ENCODE results near the gene CRYGB. TPM values are rescaled to one million over a fixed set of nuclear protein-coding genes. Genes with fewer than 3 reads are reported as not detected.

CRYGB gene
- total and polyA plus RNA-seq, 2 of the 4 experiments (the other 2 are of a cell fraction): not detected

DNA sequence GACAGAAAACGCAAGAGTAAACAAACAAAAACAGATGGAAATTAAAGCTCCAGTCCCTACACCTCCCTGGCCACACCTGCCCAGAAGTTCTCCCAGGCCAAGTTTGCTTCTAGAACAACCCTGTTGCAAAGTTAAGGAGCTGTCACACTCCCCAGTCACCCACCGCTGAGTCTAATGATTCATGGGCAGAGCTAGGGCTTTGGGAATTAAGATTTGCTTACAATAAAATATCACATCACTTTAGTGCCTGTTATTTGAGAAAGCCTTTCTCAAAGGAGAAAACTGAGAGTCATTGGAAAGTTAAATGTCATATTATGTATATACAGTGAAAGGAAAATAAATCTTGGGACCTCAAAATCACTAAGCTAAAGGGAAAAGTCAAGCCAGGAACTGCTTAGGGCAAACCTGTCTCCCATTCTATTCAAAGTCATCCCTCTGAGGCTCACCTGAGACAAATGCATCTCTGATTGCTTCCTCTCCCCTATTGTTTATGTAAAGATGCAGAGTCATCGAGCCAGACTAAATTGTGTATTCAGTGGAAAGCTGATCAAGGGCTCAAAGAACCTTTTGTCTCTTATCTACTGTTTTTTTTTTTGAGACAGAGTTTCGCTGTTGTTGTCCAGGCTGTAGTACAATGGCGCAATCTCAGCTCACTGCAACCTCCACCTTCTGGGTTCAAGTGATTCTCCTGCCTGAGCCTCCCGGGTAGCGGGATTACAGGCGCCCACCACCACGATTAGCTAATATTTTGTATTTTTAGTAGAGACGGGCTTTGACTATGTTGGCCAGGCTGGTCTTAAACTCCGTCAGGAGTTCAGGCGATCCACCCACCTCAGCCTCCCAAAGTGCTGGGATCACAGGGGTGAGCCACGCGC lies 2.8 kb downstream of the CRYGB start:
- H3K14ac ChIP-seq (replicated peaks; ENCODE audit: low read depth, low read length): no peak overlapping the region
- 0 out of 2 replicates have a peak, but pooled peaks cover 3% of the 10 kb centered on the region for H3K27me3 ChIP-seq (ENCODE audit: control insufficient read depth, insufficient read depth, low read length)
- H3K4me1 ChIP-seq (ENCODE audit: control insufficient read depth, insufficient read depth, low read length): no peaks in the 10 kb centered on the region
- intact Hi-C loops (cut with micrococcal nuclease): no loop called here
- H3K79me1 ChIP-seq (ENCODE audit: low read depth in 1 of 2, low read length in 2 of 2): no peaks in the 10 kb centered on the region
- no peak overlapping the region for H3K18ac ChIP-seq (ENCODE audit: low read depth, low read length)
- no peak overlapping the region for H2BK120ac ChIP-seq (ENCODE audit: low read depth, low read length)
- H2AK9ac ChIP-seq (replicated peaks; ENCODE audit: low read depth, low read length, poor library complexity): no peak overlapping the region
- no peak overlapping the region for H3K4ac ChIP-seq (ENCODE audit: low read depth, low read length)
- WGBS, 2 experiments (ENCODE audit: extremely low coverage in 2 of 2, insufficient read length in 1 of 2): 40% methylated on average over 3 of the region's 14 CpGs; no CpG with 5 or more reads in 1 of the 2 experiments
- no peak overlapping the region for H4K91ac ChIP-seq (ENCODE audit: insufficient read depth, low read depth, low read length)
- H2BK5ac ChIP-seq (ENCODE audit: low read depth, low read length, poor library complexity, severe bottlenecking): no peak overlapping the region
- no peak overlapping the region for H3K4me3 ChIP-seq (ENCODE audit: insufficient read depth, low read depth, low read length)
- H3K9me3 ChIP-seq (ENCODE audit: control insufficient read depth, insufficient read depth, low read length): no peaks in the 10 kb centered on the region
- no peak overlapping the region for H4K8ac ChIP-seq (ENCODE audit: low read depth in 2 of 2, low read length in 2 of 2)
- H4K20me1 ChIP-seq (ENCODE audit: insufficient read depth, low read length): no peaks in the 10 kb centered on the region
- TF ChIP-seq, protein P1, sequence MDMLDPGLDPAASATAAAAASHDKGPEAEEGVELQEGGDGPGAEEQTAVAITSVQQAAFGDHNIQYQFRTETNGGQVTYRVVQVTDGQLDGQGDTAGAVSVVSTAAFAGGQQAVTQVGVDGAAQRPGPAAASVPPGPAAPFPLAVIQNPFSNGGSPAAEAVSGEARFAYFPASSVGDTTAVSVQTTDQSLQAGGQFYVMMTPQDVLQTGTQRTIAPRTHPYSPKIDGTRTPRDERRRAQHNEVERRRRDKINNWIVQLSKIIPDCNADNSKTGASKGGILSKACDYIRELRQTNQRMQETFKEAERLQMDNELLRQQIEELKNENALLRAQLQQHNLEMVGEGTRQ (IDR thresholded peaks at IDR 0.05; ENCODE audit: low read depth, low read length): no peak
- TF ChIP-seq, protein P2, sequence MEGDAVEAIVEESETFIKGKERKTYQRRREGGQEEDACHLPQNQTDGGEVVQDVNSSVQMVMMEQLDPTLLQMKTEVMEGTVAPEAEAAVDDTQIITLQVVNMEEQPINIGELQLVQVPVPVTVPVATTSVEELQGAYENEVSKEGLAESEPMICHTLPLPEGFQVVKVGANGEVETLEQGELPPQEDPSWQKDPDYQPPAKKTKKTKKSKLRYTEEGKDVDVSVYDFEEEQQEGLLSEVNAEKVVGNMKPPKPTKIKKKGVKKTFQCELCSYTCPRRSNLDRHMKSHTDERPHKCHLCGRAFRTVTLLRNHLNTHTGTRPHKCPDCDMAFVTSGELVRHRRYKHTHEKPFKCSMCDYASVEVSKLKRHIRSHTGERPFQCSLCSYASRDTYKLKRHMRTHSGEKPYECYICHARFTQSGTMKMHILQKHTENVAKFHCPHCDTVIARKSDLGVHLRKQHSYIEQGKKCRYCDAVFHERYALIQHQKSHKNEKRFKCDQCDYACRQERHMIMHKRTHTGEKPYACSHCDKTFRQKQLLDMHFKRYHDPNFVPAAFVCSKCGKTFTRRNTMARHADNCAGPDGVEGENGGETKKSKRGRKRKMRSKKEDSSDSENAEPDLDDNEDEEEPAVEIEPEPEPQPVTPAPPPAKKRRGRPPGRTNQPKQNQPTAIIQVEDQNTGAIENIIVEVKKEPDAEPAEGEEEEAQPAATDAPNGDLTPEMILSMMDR (conservative IDR thresholded peaks at IDR 0.05; ENCODE audit: low read depth, low read length): no peak
- no peak overlapping the region for H2AK5ac ChIP-seq (ENCODE audit: low read depth, low read length)
- no peak overlapping the region for H3K27ac ChIP-seq (ENCODE audit: insufficient read depth, low read length)
- H3K9me1 ChIP-seq (ENCODE audit: insufficient read depth, low read length): no peaks in the 10 kb centered on the region
- H2BK15ac ChIP-seq (ENCODE audit: low read depth, low read length): no peak overlapping the region
- BruUV-seq (replicated peaks): no TSS peak
- DNase-seq: no peak
- ChIA-PET POLR2A (ENCODE audit: unreplicated experiment) (no interaction called here), CTCF (interaction anchor here (0.6 to 1.1 kb wide), 3 partner anchors 14 to 397 kb away, joined by 3 to 7 read pairs (median 3); no protein-coding TSS in a partner anchor)
- no peak overlapping the region for H3K56ac ChIP-seq (ENCODE audit: extremely low read depth, insufficient read depth, low read length)
- no peak overlapping the region for H2BK20ac ChIP-seq (ENCODE audit: low read depth, low read length)
- no peak for ATAC-seq (ENCODE audit: low read depth)
- no peak overlapping the region for H3K23ac ChIP-seq (ENCODE audit: low read depth, low read length)
- H4K5ac ChIP-seq (ENCODE audit: low read depth, low read length): no peak overlapping the region
- H3K9ac ChIP-seq (ENCODE audit: low read depth, low read length): no peak overlapping the region
- dilution Hi-C loops (cut with HindIII; ENCODE audit: low sequenced_read_pairs, unreplicated experiment): no loop called here
- no peak overlapping the region for H2AFZ ChIP-seq (replicated peaks; ENCODE audit: low read length, poor library complexity)
- H3K4me2 ChIP-seq (ENCODE audit: low read depth, low read length): no peak overlapping the region
- H3K36me3 ChIP-seq (ENCODE audit: control insufficient read depth, insufficient read depth, low read length): no peaks in the 10 kb centered on the region
- in situ Hi-C loops (cut with MboI; ENCODE audit: low sequenced_read_pairs): no loop called here

Measured in IMR-90 (cell line).